CD14-positive monocyte (primary cell): ENCODE measurements around the gene DCAF12. TPM values are rescaled to one million over a fixed set of nuclear protein-coding genes. Genes with fewer than 3 reads are reported as not detected.

Experiments
- DNase-seq, 3 donors: peaks; one replicate each; pipeline ENCODE4 v3.0.0-alpha.2; 2011 to 2022
- H2AFZ ChIP-seq: 2 replicates; pipeline ENCODE4 v1.6.0; 2012; ENCODE audit warnings: mild to moderate bottlenecking, low read depth, low read length, inconsistent platforms; ENCODE audit not compliant: insufficient read depth, poor library complexity, severe bottlenecking
- H3K27ac ChIP-seq, 2 donors: 1 replicate in 1 of 2; 2 replicates in 1 of 2; pipeline ENCODE4 v1.5.1; 2012 to 2013; ENCODE audit warnings: low read length in 2 of 2, control low read depth in 1 of 2, inconsistent platforms in 1 of 2, low read depth in 1 of 2, mild to moderate bottlenecking in 1 of 2
- H3K27me3 ChIP-seq, 2 donors: one replicate each; pipeline versions ENCODE4 v1.6.0 to v1.6.1; 2011 to 2013; ENCODE audit warnings: low read length in 2 of 2; ENCODE audit not compliant: control insufficient read depth in 2 of 2, insufficient read depth in 2 of 2
- H3K36me3 ChIP-seq, 2 donors: replicated peaks in 1 of 2; 1 replicate in 1 of 2; 2 replicates in 1 of 2; pipeline versions ENCODE4 v1.5.1 to v1.6.1; 2012 to 2013; ENCODE audit warnings: low read length in 2 of 2, control low read depth in 1 of 2, inconsistent platforms in 1 of 2, mild to moderate bottlenecking in 1 of 2; ENCODE audit not compliant: insufficient read depth in 2 of 2, control insufficient read depth in 1 of 2
- H3K4me1 ChIP-seq, 2 donors: 1 replicate in 1 of 2; 2 replicates in 1 of 2; pipeline versions ENCODE4 v1.5.1 to v1.6.1; 2012 to 2013; ENCODE audit warnings: low read length in 2 of 2, control low read depth in 1 of 2, inconsistent platforms in 1 of 2, mild to moderate bottlenecking in 1 of 2, moderate library complexity in 1 of 2; ENCODE audit not compliant: insufficient read depth in 2 of 2, control insufficient read depth in 1 of 2
- H3K4me2 ChIP-seq: replicated peaks from 2 replicates; pipeline ENCODE3; 2012; ENCODE audit warnings: low read length, moderate library complexity, mild to moderate bottlenecking; ENCODE audit not compliant: poor library complexity, severe bottlenecking; ENCODE audit errors: extremely low read depth
- H3K4me3 ChIP-seq, 3 experiments: fragments of 200-600 bp in 1 of 3; sonication (generic) in 1 of 3; replicated peaks in 1 of 3; 1 replicate in 2 of 3; 2 replicates in 1 of 3; pipeline ENCODE4 v1.5.1; 2011 to 2013; ENCODE audit warnings: low read length in 3 of 3, mild to moderate bottlenecking in 3 of 3, control low read depth in 2 of 3, low read depth in 2 of 3, inconsistent platforms in 1 of 3, moderate library complexity in 1 of 3
- H3K79me2 ChIP-seq: 2 replicates; pipeline ENCODE4 v1.6.0; 2012; ENCODE audit warnings: mild to moderate bottlenecking, control low read depth, inconsistent platforms, low read length, moderate library complexity; ENCODE audit not compliant: insufficient read depth
- H3K9ac ChIP-seq: 2 replicates; pipeline ENCODE4 v1.6.0; 2017; ENCODE audit warnings: low read length, mild to moderate bottlenecking; ENCODE audit not compliant: insufficient read depth, poor library complexity, severe bottlenecking
- H3K9me3 ChIP-seq, 2 donors: replicated peaks in 1 of 2; 1 replicate in 1 of 2; 2 replicates in 1 of 2; pipeline versions ENCODE4 v1.5.1 to v1.6.1; 2012 to 2013; ENCODE audit warnings: low read length in 2 of 2, control low read depth in 1 of 2; ENCODE audit not compliant: control insufficient read depth in 1 of 2, insufficient read depth in 1 of 2
- H4K20me1 ChIP-seq: 2 replicates; pipeline ENCODE4 v1.6.0; 2012; ENCODE audit warnings: mild to moderate bottlenecking, low read length, control low read depth, moderate library complexity; ENCODE audit not compliant: insufficient read depth
- H3K27ac Mint-ChIP-seq, 7 donors: one replicate each; pipeline ENCODE4 v1.8.0; 2020; ENCODE audit warnings: mild to moderate bottlenecking in 7 of 7, mixed read lengths in 7 of 7, moderate library complexity in 6 of 7, inconsistent platforms in 2 of 7
- H3K27me3 Mint-ChIP-seq, 3 donors: one replicate each; pipeline ENCODE4 v1.8.0; 2021 to 2022; ENCODE audit warnings: low read depth in 3 of 3, mild to moderate bottlenecking in 3 of 3, mixed read lengths in 3 of 3, moderate library complexity in 3 of 3, inconsistent platforms in 1 of 3
- H3K36me3 Mint-ChIP-seq, 2 donors: one replicate each; pipeline ENCODE4 v1.8.0; 2020; ENCODE audit warnings: mixed read lengths in 2 of 2, inconsistent platforms in 1 of 2, mild to moderate bottlenecking in 1 of 2
- H3K4me1 Mint-ChIP-seq: one replicate; pipeline ENCODE4 v1.8.0; 2020; ENCODE audit warnings: mild to moderate bottlenecking, mixed read lengths
- H3K4me3 Mint-ChIP-seq, 2 donors: one replicate each; pipeline ENCODE4 v1.8.0; 2020; ENCODE audit warnings: mild to moderate bottlenecking in 2 of 2, mixed read lengths in 2 of 2, moderate library complexity in 1 of 2
- H3K9me3 Mint-ChIP-seq, 7 donors: one replicate each; pipeline ENCODE4 v1.8.0; 2020 to 2022; ENCODE audit warnings: mixed read lengths in 7 of 7, mild to moderate bottlenecking in 6 of 7, moderate library complexity in 6 of 7, inconsistent platforms in 2 of 7
- WGBS: methylation state at CpG from one replicate; pipeline ENCODE4 v1.1.5; 2013; ENCODE audit warnings: missing lambda C conversion rate; ENCODE audit not compliant: insufficient coverage; 5-methylcytosine and 5-hydroxymethylcytosine counted together
- intact Hi-C, 2 donors: fragments of 100-400 bp; cut with micrococcal nuclease; formaldehyde crosslinking; loops; one replicate each; pipeline versions ENCODE4 v1.15.0 to v1.15.1; 2023
- polyA plus RNA-seq, 3 donors: library from polyadenylated mRNA; depleted of rRNA in 1 of 3; unstranded in 2 of 3; stranded (reverse) in 1 of 3; fragments of 300-500 nt in 2 of 3; fragments of >200 nt in 1 of 3; fragmentation: Illumina TruSeq in 2 of 3; gene quantifications; 1 replicate in 2 of 3; 2 replicates in 1 of 3; pipeline ENCODE4 v1.2.3, GENCODE V29; 2012 to 2021
- TF ChIP-seq, protein P1 (sequence below): fragments of 200-600 bp; IDR thresholded peaks from one replicate; pipeline ENCODE4 v1.8.0; 2022; ENCODE audit warnings: antibody characterized with exemption, mild to moderate bottlenecking

DCAF12 gene
- polyA plus RNA-seq, 3 donors, result 14.6 to 35.5 (median 22.4) TPM

DNA sequence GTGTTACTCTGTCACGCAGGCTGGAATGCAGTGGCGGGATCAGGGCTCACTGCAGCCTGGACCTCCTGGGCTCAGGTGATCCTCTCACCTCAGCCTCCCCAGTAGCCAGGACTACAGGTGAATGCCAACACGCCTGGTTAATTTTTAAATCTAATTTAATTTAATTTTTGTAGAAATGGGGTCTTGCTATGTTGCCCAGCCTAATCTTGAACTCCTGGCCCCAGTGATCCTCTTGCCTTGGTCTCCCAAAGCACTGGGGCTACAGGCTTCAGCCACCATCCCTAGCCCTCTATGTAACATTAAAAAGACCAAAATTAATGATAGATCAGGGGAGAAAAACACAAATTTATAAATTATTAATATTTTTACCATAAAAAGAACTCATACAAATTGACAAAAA, 66.5 kb downstream of the DCAF12 start:
- Mint-ChIP-seq H3K36me3 (no peaks in the 10 kb centered on the region), H3K27me3 (peaks cover 0 to 2% (median 0%) of the 10 kb centered on the region in 3 donors), H3K4me1 (no peaks in the 10 kb centered on the region), H3K4me3 (no peak overlapping the region), H3K9me3 (peaks cover 0 to 3% (median 0%) of the 10 kb centered on the region in 7 donors), H3K27ac (no peak overlapping the region)
- Histone ChIP-seq H4K20me1 (no peaks in the 10 kb centered on the region), H3K4me3 (no peak overlapping the region), H3K4me1 (no peaks in the 10 kb centered on the region), H3K9ac (no peak overlapping the region), H3K9me3 (no peaks in the 10 kb centered on the region), H3K27ac (no peak overlapping the region), H2AFZ (no peak overlapping the region), H3K36me3 (no peaks in the 10 kb centered on the region), H3K79me2 (no peaks in the 10 kb centered on the region), H3K27me3 (no peaks in the 10 kb centered on the region), H3K4me2 (no peak overlapping the region)
- intact Hi-C loops, result loop anchor here in 1 of 2 donors (10.0 kb wide), 1 partner anchor 65 kb away; the partner anchor contains the start of gene DCAF12
- TF ChIP-seq, protein P1, sequence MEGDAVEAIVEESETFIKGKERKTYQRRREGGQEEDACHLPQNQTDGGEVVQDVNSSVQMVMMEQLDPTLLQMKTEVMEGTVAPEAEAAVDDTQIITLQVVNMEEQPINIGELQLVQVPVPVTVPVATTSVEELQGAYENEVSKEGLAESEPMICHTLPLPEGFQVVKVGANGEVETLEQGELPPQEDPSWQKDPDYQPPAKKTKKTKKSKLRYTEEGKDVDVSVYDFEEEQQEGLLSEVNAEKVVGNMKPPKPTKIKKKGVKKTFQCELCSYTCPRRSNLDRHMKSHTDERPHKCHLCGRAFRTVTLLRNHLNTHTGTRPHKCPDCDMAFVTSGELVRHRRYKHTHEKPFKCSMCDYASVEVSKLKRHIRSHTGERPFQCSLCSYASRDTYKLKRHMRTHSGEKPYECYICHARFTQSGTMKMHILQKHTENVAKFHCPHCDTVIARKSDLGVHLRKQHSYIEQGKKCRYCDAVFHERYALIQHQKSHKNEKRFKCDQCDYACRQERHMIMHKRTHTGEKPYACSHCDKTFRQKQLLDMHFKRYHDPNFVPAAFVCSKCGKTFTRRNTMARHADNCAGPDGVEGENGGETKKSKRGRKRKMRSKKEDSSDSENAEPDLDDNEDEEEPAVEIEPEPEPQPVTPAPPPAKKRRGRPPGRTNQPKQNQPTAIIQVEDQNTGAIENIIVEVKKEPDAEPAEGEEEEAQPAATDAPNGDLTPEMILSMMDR, result no peak
- no CpG with 5 or more reads among the region's 3 CpGs for WGBS
- no peak for DNase-seq

DNA sequence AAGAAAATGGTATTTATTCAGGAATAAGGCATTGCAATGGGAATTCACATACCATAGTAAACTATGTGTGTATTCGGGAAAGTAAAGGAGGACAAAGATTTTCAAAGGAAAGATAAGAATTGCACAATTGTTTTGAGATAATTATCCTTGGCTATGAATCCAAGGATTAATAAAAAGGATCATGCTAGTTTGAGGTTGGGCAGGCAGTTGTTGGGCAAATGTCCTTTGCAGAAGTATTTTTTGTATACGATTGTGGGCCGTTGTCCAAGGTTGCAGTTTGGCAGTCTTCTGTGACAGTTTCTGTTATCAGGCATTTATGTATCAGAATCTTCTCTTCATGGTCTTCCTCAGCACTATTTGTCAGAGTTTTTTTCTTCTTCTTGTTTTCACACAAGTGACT, 67.2 kb downstream of the DCAF12 start:
- Mint-ChIP-seq H3K4me1 (no peaks in the 10 kb centered on the region), H3K27me3 (peaks cover 0 to 2% (median 0%) of the 10 kb centered on the region in 3 donors), H3K27ac (no peak overlapping the region), H3K36me3 (no peaks in the 10 kb centered on the region), H3K4me3 (no peak overlapping the region), H3K9me3 (peaks cover 0 to 3% (median 0%) of the 10 kb centered on the region in 7 donors)
- Histone ChIP-seq H3K9me3 (no peaks in the 10 kb centered on the region), H3K4me2 (no peak overlapping the region), H2AFZ (no peak overlapping the region), H3K4me1 (no peaks in the 10 kb centered on the region), H3K9ac (no peak overlapping the region), H4K20me1 (no peaks in the 10 kb centered on the region), H3K4me3 (no peak overlapping the region), H3K27ac (no peak overlapping the region), H3K36me3 (no peaks in the 10 kb centered on the region), H3K27me3 (no peaks in the 10 kb centered on the region), H3K79me2 (no peaks in the 10 kb centered on the region)
- no peak for DNase-seq
- intact Hi-C loops, result loop anchor here in 1 of 2 donors (10.0 kb wide), 1 partner anchor 66 kb away; the partner anchor contains the start of gene DCAF12
- TF ChIP-seq, protein P1, result no peak
- WGBS, result 100% methylated on average over 1 of the region's 3 CpGs
